NCI-H748 (cell line): ENCODE results near the gene SMARCAL1.
"Not testable (repeated sequence)": the region's sequence is repeated elsewhere in the genome, so short reads cannot be mapped to it uniquely, and the experiment has no call there.

ENCODE experiments used
- DNase-seq: peaks from one replicate; lab custom pipeline; 2025; ENCODE audit not compliant: unreplicated experiment; lab: John Stamatoyannopoulos, UW

The SMARCAL1 gene

GRCh38 chr2:216412022-216412999, at the start of gene SMARCAL1:
Gene SMARCAL1, plus strand, starts transcription at chr2:216412484. Its CDS starts 2,221 bp downstream, at chr2:216414705.
- DNase-seq: peak; percentile 98

GRCh38 chr2:216362730-216363129, 49.6 kb upstream of the SMARCAL1 start:
- no peak for DNase-seq

- DNase-seq: no peak
These were observed 49.1 kb upstream of the SMARCAL1 start for GRCh38 chr2:216363221-216363620.

- no peak for DNase-seq
These were observed 46.8 kb upstream of the SMARCAL1 start for GRCh38 chr2:216365518-216365917.

GRCh38 chr2:216366777-216367471, 45.4 kb upstream of the SMARCAL1 start:
- no peak for DNase-seq

- no peak for DNase-seq
These were observed 42.5 kb upstream of the SMARCAL1 start for GRCh38 chr2:216369821-216370220.

GRCh38 chr2:216370961-216371712, 41.1 kb upstream of the SMARCAL1 start:
- DNase-seq: peak; percentile 63

GRCh38 chr2:216371721-216372702, 40.3 kb upstream of the SMARCAL1 start, which contains the start of gene MARCHF4:
Gene MARCHF4, minus strand, starts transcription at chr2:216372483. Its CDS starts 2,223 bp downstream, at chr2:216370260.
- DNase-seq: peak; percentile 91

- no peak for DNase-seq
These were observed 39.5 kb upstream of the SMARCAL1 start for GRCh38 chr2:216372761-216373291.

GRCh38 chr2:216373896-216374295, 38.4 kb upstream of the SMARCAL1 start:
- DNase-seq: no peak

- no peak for DNase-seq
These were observed 37.0 kb upstream of the SMARCAL1 start for GRCh38 chr2:216375286-216375685.

GRCh38 chr2:216379977-216380376, 32.3 kb upstream of the SMARCAL1 start:
- no peak for DNase-seq

GRCh38 chr2:216384409-216384808, 27.9 kb upstream of the SMARCAL1 start:
- DNase-seq: not testable (repeated sequence)

GRCh38 chr2:216385478-216385877, 26.8 kb upstream of the SMARCAL1 start:
- no peak for DNase-seq

- DNase-seq: no peak
These were observed 25.0 kb upstream of the SMARCAL1 start for GRCh38 chr2:216387262-216387661.

- DNase-seq: no peak
These were observed 24.0 kb upstream of the SMARCAL1 start for GRCh38 chr2:216388046-216388884.

- no peak for DNase-seq
These were observed 22.7 kb upstream of the SMARCAL1 start for GRCh38 chr2:216389570-216389969.

GRCh38 chr2:216391401-216391800, 20.9 kb upstream of the SMARCAL1 start:
- no peak for DNase-seq
